Right renal cortex interstitium (tissue), 3 donors: Measurements from ENCODE around the gene KCNG2. TPM values are rescaled to one million over a fixed set of nuclear protein-coding genes. Genes with fewer than 3 reads are reported as not detected.

ENCODE experiments used
- DNase-seq, 3 donors: peaks; one replicate each; pipeline ENCODE4 v3.0.0-alpha.2; 2013; ENCODE audit warnings: low read depth in 3 of 3, low spot score in 2 of 3
- polyA plus RNA-seq, 3 donors: library from polyadenylated mRNA; unstranded; fragments of 120-200 nt; gene quantifications; one replicate each; pipeline ENCODE4 v1.2.1, GENCODE V29; 2013; ENCODE audit not compliant: insufficient read length in 3 of 3

KCNG2 gene
- polyA plus RNA-seq, 3 donors = 0.15 to 0.17 TPM; not detected in 1

GRCh38 chr18:79816981-79817606 lies 19.4 kb downstream of the KCNG2 start:
- DNase-seq = no peak

GRCh38 chr18:79817607-79817998 lies 19.9 kb downstream of the KCNG2 start:
- no peak for DNase-seq

- DNase-seq = no peak
Measured at GRCh38 chr18:79818036-79818435, 20.3 kb downstream of the KCNG2 start.

GRCh38 chr18:79818631-79819030 lies 20.9 kb downstream of the KCNG2 start:
- no peak for DNase-seq

- no peak for DNase-seq
Measured at GRCh38 chr18:79819064-79819967, 21.6 kb downstream of the KCNG2 start.

- no peak for DNase-seq
Measured at GRCh38 chr18:79819968-79820351, 22.2 kb downstream of the KCNG2 start.

GRCh38 chr18:79823120-79823519 lies 25.4 kb downstream of the KCNG2 start:
- no peak for DNase-seq

- DNase-seq = no peak
Measured at GRCh38 chr18:79825913-79826312, 28.2 kb downstream of the KCNG2 start.

GRCh38 chr18:79826966-79827365 lies 29.2 kb downstream of the KCNG2 start:
- DNase-seq = no peak

GRCh38 chr18:79828258-79828657 lies 30.5 kb downstream of the KCNG2 start:
- DNase-seq = no peak

GRCh38 chr18:79829136-79829854 lies 31.6 kb downstream of the KCNG2 start:
- DNase-seq = no peak

GRCh38 chr18:79832169-79832568 lies 34.4 kb downstream of the KCNG2 start:
- DNase-seq = no peak

GRCh38 chr18:79834834-79835233 lies 37.1 kb downstream of the KCNG2 start:
- DNase-seq = no peak

- no peak for DNase-seq
Measured at GRCh38 chr18:79841936-79842335, 44.2 kb downstream of the KCNG2 start.

GRCh38 chr18:79844999-79845563 lies 47.3 kb downstream of the KCNG2 start:
- no peak for DNase-seq

GRCh38 chr18:79846936-79847557 lies 49.3 kb downstream of the KCNG2 start:
- DNase-seq = no peak

- no peak for DNase-seq
Measured at GRCh38 chr18:79847606-79848293, 50.0 kb downstream of the KCNG2 start.

- no peak for DNase-seq
Measured at GRCh38 chr18:79848294-79848578, 50.5 kb downstream of the KCNG2 start.

GRCh38 chr18:79848579-79849327 lies 51.0 kb downstream of the KCNG2 start:
- no peak for DNase-seq
